DND-41 (cell line): ENCODE results near the gene CD276.

ENCODE experiments used
- ATAC-seq: fragments of 200-7000 bp; cut with Tn5 transposase; 3 replicates; pipeline ENCODE4 v1.9.1; 2021; ENCODE audit warnings: low read depth; ENCODE audit not compliant: insufficient read depth
- DNase-seq: peaks from one replicate; pipeline ENCODE4 v3.0.0-alpha.2; 2020
- H2AFZ ChIP-seq: 2 replicates; pipeline ENCODE4 v1.6.0; 2012; ENCODE audit warnings: low read depth, low read length
- H3K27ac ChIP-seq: 2 replicates; pipeline ENCODE4 v1.5.1; 2012; ENCODE audit warnings: low read length, inconsistent platforms
- H3K27me3 ChIP-seq: fragments of 200-600 bp; sonication (generic); 2 replicates; pipeline ENCODE4 v1.6.0; 2012; ENCODE audit warnings: low read length, mild to moderate bottlenecking, inconsistent platforms; ENCODE audit not compliant: insufficient read depth, poor library complexity
- H3K36me3 ChIP-seq: 2 replicates; pipeline ENCODE4 v1.5.1; 2012; ENCODE audit warnings: low read length, inconsistent platforms; ENCODE audit not compliant: insufficient read depth
- H3K4me1 ChIP-seq: 2 replicates; pipeline ENCODE4 v1.5.1; 2012; ENCODE audit warnings: mild to moderate bottlenecking, low read length; ENCODE audit not compliant: insufficient read depth
- H3K4me2 ChIP-seq: 2 replicates; pipeline ENCODE4 v1.6.0; 2012; ENCODE audit warnings: mild to moderate bottlenecking, moderate library complexity, low read length, inconsistent platforms; ENCODE audit not compliant: insufficient read depth
- H3K4me3 ChIP-seq, 2 experiments: fragments of 200-600 bp in 1 of 2; shearing (Covaris generic) in 1 of 2; 2 replicates each; pipeline ENCODE4 v1.5.1; 2012 to 2016; ENCODE audit warnings: inconsistent platforms in 2 of 2, low read length in 2 of 2, mild to moderate bottlenecking in 2 of 2, low read depth in 1 of 2, moderate library complexity in 1 of 2
- H3K79me2 ChIP-seq: 2 replicates; pipeline ENCODE4 v1.6.0; 2012; ENCODE audit warnings: low read length, inconsistent platforms; ENCODE audit not compliant: insufficient read depth
- H3K9ac ChIP-seq: 2 replicates; pipeline ENCODE4 v1.6.0; 2012; ENCODE audit warnings: low read depth, mild to moderate bottlenecking, inconsistent platforms, low read length, moderate library complexity
- H3K9me3 ChIP-seq: 2 replicates; pipeline ENCODE4 v1.5.1; 2012; ENCODE audit warnings: low read length, moderate library complexity, mild to moderate bottlenecking, inconsistent platforms; ENCODE audit not compliant: insufficient read depth, severe bottlenecking
- H4K20me1 ChIP-seq: 2 replicates; pipeline ENCODE4 v1.6.0; 2012; ENCODE audit warnings: low read length; ENCODE audit not compliant: insufficient read depth
- EZH2 ChIP-seq: IDR thresholded peaks from 3 replicates; pipeline ENCODE4 v1.6.1; 2012; ENCODE audit warnings: borderline replicate concordance, low read depth, mild to moderate bottlenecking, moderate library complexity, low read length, inconsistent platforms; ENCODE audit not compliant: severe bottlenecking
- TF ChIP-seq, protein P1 (sequence below): IDR thresholded peaks from 2 replicates; pipeline ENCODE4 v1.5.1; 2012; ENCODE audit warnings: borderline replicate concordance, low read length, moderate library complexity, mild to moderate bottlenecking; ENCODE audit not compliant: poor library complexity, severe bottlenecking; ENCODE audit errors: extremely low read depth

The CD276 gene

GRCh38 chr15:73685981-73686380 lies 1.8 kb downstream of the CD276 start:
- H3K4me3 ChIP-seq = no peak overlapping the region
- DNase-seq = no peak
- no peaks in the 10 kb centered on the region for H3K36me3 ChIP-seq
- no peak overlapping the region for H2AFZ ChIP-seq
- H3K4me1 ChIP-seq = no peaks in the 10 kb centered on the region
- no peak for ATAC-seq
- no peaks in the 10 kb centered on the region for H4K20me1 ChIP-seq
- TF ChIP-seq, protein P1, sequence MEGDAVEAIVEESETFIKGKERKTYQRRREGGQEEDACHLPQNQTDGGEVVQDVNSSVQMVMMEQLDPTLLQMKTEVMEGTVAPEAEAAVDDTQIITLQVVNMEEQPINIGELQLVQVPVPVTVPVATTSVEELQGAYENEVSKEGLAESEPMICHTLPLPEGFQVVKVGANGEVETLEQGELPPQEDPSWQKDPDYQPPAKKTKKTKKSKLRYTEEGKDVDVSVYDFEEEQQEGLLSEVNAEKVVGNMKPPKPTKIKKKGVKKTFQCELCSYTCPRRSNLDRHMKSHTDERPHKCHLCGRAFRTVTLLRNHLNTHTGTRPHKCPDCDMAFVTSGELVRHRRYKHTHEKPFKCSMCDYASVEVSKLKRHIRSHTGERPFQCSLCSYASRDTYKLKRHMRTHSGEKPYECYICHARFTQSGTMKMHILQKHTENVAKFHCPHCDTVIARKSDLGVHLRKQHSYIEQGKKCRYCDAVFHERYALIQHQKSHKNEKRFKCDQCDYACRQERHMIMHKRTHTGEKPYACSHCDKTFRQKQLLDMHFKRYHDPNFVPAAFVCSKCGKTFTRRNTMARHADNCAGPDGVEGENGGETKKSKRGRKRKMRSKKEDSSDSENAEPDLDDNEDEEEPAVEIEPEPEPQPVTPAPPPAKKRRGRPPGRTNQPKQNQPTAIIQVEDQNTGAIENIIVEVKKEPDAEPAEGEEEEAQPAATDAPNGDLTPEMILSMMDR = no peak
- TF ChIP-seq EZH2 = no peak
- H3K4me2 ChIP-seq = no peak overlapping the region
- peaks cover 8% of the 10 kb centered on the region for H3K27me3 ChIP-seq
- H3K9me3 ChIP-seq = no peaks in the 10 kb centered on the region
- no peaks in the 10 kb centered on the region for H3K79me2 ChIP-seq
- no peak overlapping the region for H3K9ac ChIP-seq
- H3K27ac ChIP-seq = no peak overlapping the region

DNA sequence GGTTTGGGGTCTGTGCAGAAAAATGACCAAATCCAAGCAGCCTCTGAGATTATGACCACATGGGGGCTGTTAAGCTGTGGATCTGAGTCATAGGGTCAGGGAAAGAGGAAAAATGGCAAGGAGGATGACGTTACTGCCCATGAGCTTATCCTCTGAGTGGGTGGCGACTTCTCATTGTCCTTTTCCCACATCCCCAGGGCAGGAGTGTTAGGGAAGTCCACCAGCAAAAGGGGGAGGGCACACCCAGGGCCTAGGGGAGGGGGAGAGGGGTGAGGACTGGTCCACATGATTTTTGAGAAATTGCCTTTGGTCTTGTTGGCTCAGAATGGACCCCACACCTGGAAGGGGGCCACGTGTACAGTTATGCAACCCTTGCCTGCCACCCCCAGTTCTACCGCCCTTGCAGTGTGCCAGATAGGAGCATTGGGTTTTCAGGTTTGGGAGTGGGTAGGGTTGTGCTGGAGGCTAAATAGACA lies 2.6 kb downstream of the CD276 start:
- Histone ChIP-seq H3K4me3 (no peak overlapping the region), H3K36me3 (no peaks in the 10 kb centered on the region), H3K27ac (no peak overlapping the region), H3K27me3 (peaks cover 8% of the 10 kb centered on the region), H3K9me3 (no peaks in the 10 kb centered on the region), H3K9ac (no peak overlapping the region), H3K4me1 (no peaks in the 10 kb centered on the region), H3K79me2 (no peaks in the 10 kb centered on the region), H4K20me1 (no peaks in the 10 kb centered on the region), H2AFZ (no peak overlapping the region), H3K4me2 (no peak overlapping the region)
- DNase-seq (no peak), ATAC-seq (no peak)
- TF ChIP-seq, protein P1 = no peak
- TF ChIP-seq EZH2 = no peak

- no peak overlapping the region for H3K4me2 ChIP-seq
- H3K9me3 ChIP-seq = no peaks in the 10 kb centered on the region
- DNase-seq (no peak), ATAC-seq (no peak)
- H2AFZ ChIP-seq = no peak overlapping the region
- H3K36me3 ChIP-seq = no peaks in the 10 kb centered on the region
- H3K9ac ChIP-seq = no peak overlapping the region
- H4K20me1 ChIP-seq = no peaks in the 10 kb centered on the region
- H3K79me2 ChIP-seq = no peaks in the 10 kb centered on the region
- H3K27me3 ChIP-seq = peaks cover 8% of the 10 kb centered on the region
- H3K4me3 ChIP-seq = no peak overlapping the region
- no peaks in the 10 kb centered on the region for H3K4me1 ChIP-seq
- TF ChIP-seq EZH2 = no peak
- TF ChIP-seq, protein P1 = no peak
- H3K27ac ChIP-seq = no peak overlapping the region
These were observed 3.2 kb downstream of the CD276 start for GRCh38 chr15:73687351-73687750.

DNA sequence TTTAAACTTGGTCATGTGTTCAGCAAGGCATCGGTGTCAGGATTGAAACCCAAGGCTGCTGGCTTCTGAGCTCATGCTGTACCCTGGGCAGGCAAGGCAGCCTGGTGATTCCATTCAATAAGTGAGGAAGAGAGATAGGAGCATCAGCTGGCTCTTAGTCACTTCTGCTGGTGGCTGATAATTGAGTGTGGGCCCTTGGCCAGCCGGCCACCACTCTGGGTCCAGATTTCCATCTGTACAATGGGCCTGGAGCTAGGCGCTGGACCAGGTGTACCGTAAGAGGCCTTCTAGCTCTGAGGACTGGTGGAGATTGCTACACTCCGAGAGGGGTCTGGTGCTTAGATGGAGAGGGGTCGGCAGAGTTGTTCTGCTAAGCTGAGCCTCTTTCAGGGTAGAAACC lies 4.3 kb downstream of the CD276 start:
- Histone ChIP-seq H3K79me2 (no peaks in the 10 kb centered on the region), H3K4me1 (no peaks in the 10 kb centered on the region)

More for the DNA sequence above, 4.3 kb downstream of the CD276 start:
- H3K27me3 ChIP-seq = peaks cover 11% of the 10 kb centered on the region
- H3K36me3 ChIP-seq = no peaks in the 10 kb centered on the region
- DNase-seq (no peak), ATAC-seq (no peak)
- no peak overlapping the region for H3K4me2 ChIP-seq
- H2AFZ ChIP-seq = no peak overlapping the region
- no peak overlapping the region for H3K27ac ChIP-seq
- H3K9me3 ChIP-seq = no peaks in the 10 kb centered on the region
- H3K4me3 ChIP-seq = no peak overlapping the region
- TF ChIP-seq, protein P1 = no peak
- TF ChIP-seq EZH2 = no peak
- H4K20me1 ChIP-seq = no peaks in the 10 kb centered on the region
- H3K9ac ChIP-seq = no peak overlapping the region
